HCT116 (cell line): ENCODE data around the gene TACR3.

Experiments
- CTCF ChIP-seq, 3 experiments: fragments of 200-600 bp in 1 of 3; sonication (generic) in 1 of 3; IDR thresholded peaks in 2 of 3; conservative IDR thresholded peaks in 1 of 3; 2 replicates each; pipeline ENCODE4 v1.5.1; 2012 to 2017; ENCODE audit warnings: low read depth in 2 of 3, low read length in 2 of 3, antibody characterized with exemption in 1 of 3, borderline replicate concordance in 1 of 3, control low read depth in 1 of 3, mild to moderate bottlenecking in 1 of 3, mixed read lengths in 1 of 3, mixed run types in 1 of 3, moderate library complexity in 1 of 3; ENCODE audit not compliant: insufficient read depth in 1 of 3
- EZH2 ChIP-seq: fragments of 200-600 bp; sonication (generic); IDR thresholded peaks from 2 replicates; pipeline ENCODE4 v1.6.1; 2017; ENCODE audit warnings: antibody characterized with exemption, mixed run types
- EZH2phosphoT487 ChIP-seq: fragments of 200-600 bp; IDR thresholded peaks from 2 replicates; pipeline ENCODE4 v1.6.1; 2018; ENCODE audit warnings: antibody characterized with exemption, borderline replicate concordance
- POLR2A ChIP-seq: IDR thresholded peaks from 2 replicates; pipeline ENCODE4 v1.7.0; 2011; ENCODE audit warnings: borderline replicate concordance; ENCODE audit not compliant: insufficient read depth, insufficient read length; ENCODE audit errors: extremely low read depth
- POLR2AphosphoS5 ChIP-seq: IDR thresholded peaks from 2 replicates; pipeline ENCODE4 v1.6.1; 2011; ENCODE audit warnings: mild to moderate bottlenecking, low read depth, low read length, moderate library complexity
- RAD21 ChIP-seq: IDR thresholded peaks from 2 replicates; pipeline ENCODE4 v1.6.1; 2012; ENCODE audit warnings: low read depth, mild to moderate bottlenecking
- SRF ChIP-seq: IDR thresholded peaks from 2 replicates; pipeline ENCODE4 v1.6.1; 2012; ENCODE audit warnings: low read depth
- YY1 ChIP-seq: IDR thresholded peaks from 2 replicates; pipeline ENCODE4 v1.6.1; 2011; ENCODE audit warnings: low read length, low read depth, moderate library complexity, mild to moderate bottlenecking; ENCODE audit not compliant: insufficient replicate concordance; ENCODE audit errors: extremely low read depth

GRCh38 chr4:103648541-103648940 lies 71.2 kb downstream of the TACR3 start:
- TF ChIP-seq EZH2phosphoT487 (no peak), CTCF (IDR thresholded peaks at IDR 0.05 in 2 of 3, conservative IDR thresholded peaks at IDR 0.05 in 1 of 3; ENCODE audit: borderline replicate concordance in 1 of 3, insufficient read depth in 1 of 3, low read depth in 2 of 3, low read length in 2 of 3) (no peak), EZH2 (no peak), POLR2A (no peak), SRF (no peak), POLR2AphosphoS5 (no peak), RAD21 (no peak), YY1 (no peak)
